GM23338 (cell line): ENCODE measurements around the gene UQCC5. TPM values are rescaled to one million over a fixed set of nuclear protein-coding genes. Genes with fewer than 3 reads are reported as not detected.

Source experiments
- ATAC-seq: fragments of 200-7000 bp; cut with Tn5 transposase; 3 replicates; pipeline ENCODE4 v1.9.1; 2020
- DNase-seq: peaks from one replicate; pipeline ENCODE4 v3.0.0-alpha.2; 2015; ENCODE audit warnings: low spot score
- H2AFZ ChIP-seq: fragments of 200-600 bp; sonication (generic); 2 replicates; pipeline ENCODE4 v1.8.0; 2016; ENCODE audit warnings: antibody characterized with exemption, mild to moderate bottlenecking, moderate library complexity
- H3F3A ChIP-seq: fragments of 200-600 bp; sonication (generic); replicated peaks from 2 replicates; pipeline ENCODE4 v1.8.0; 2017; ENCODE audit warnings: antibody characterized with exemption, mixed run types, low read depth
- H3K27ac ChIP-seq: fragments of 200-600 bp; sonication (generic); 2 replicates; pipeline ENCODE4 v1.6.1; 2016; ENCODE audit warnings: low read depth
- H3K27me3 ChIP-seq: fragments of 200-600 bp; sonication (generic); 2 replicates; pipeline ENCODE4 v1.8.0; 2016; ENCODE audit warnings: mild to moderate bottlenecking, mixed run types, moderate library complexity; ENCODE audit not compliant: insufficient read depth
- H3K36me3 ChIP-seq: fragments of 200-600 bp; sonication (generic); 2 replicates; pipeline ENCODE4 v1.8.0; 2016; ENCODE audit warnings: mild to moderate bottlenecking; ENCODE audit not compliant: insufficient read depth
- H3K4me1 ChIP-seq: fragments of 200-600 bp; sonication (generic); 2 replicates; pipeline ENCODE4 v1.8.0; 2016; ENCODE audit warnings: mild to moderate bottlenecking, moderate library complexity; ENCODE audit not compliant: insufficient read depth
- H3K4me2 ChIP-seq: fragments of 200-600 bp; sonication (generic); 2 replicates; pipeline ENCODE4 v1.7.1; 2017; ENCODE audit warnings: mixed run types
- H3K4me3 ChIP-seq: fragments of 200-600 bp; sonication (generic); 2 replicates; pipeline ENCODE4 v1.6.1; 2016; ENCODE audit warnings: mixed run types
- H3K79me2 ChIP-seq: fragments of 200-600 bp; sonication (generic); replicated peaks from 2 replicates; pipeline ENCODE4 v1.8.0; 2017; ENCODE audit warnings: mild to moderate bottlenecking; ENCODE audit not compliant: insufficient read depth
- H3K9me2 ChIP-seq: fragments of 200-600 bp; sonication (generic); 2 replicates; pipeline ENCODE4 v1.8.0; 2017; ENCODE audit not compliant: insufficient read depth
- H4K20me1 ChIP-seq: fragments of 200-600 bp; sonication (generic); replicated peaks from 2 replicates; pipeline ENCODE4 v1.8.0; 2017; ENCODE audit warnings: mild to moderate bottlenecking; ENCODE audit not compliant: insufficient read depth
- H3K27ac Mint-ChIP-seq: 2 replicates; pipeline ENCODE4 v1.8.0; 2020; ENCODE audit warnings: inconsistent platforms, mild to moderate bottlenecking, moderate library complexity, mixed read lengths
- H3K27me3 Mint-ChIP-seq: 3 replicates; pipeline ENCODE4 v1.8.0; 2022; ENCODE audit warnings: low read depth, mild to moderate bottlenecking, moderate library complexity, mixed read lengths, inconsistent platforms; ENCODE audit not compliant: insufficient read depth, poor library complexity
- H3K36me3 Mint-ChIP-seq: 3 replicates; pipeline ENCODE4 v1.8.0; 2021; ENCODE audit warnings: low read depth, mild to moderate bottlenecking, inconsistent platforms, moderate library complexity, mixed read lengths
- H3K4me1 Mint-ChIP-seq: 3 replicates; pipeline ENCODE4 v1.8.0; 2020; ENCODE audit warnings: mild to moderate bottlenecking, inconsistent platforms, mixed read lengths
- H3K4me3 Mint-ChIP-seq: 3 replicates; pipeline ENCODE4 v1.8.0; 2021; ENCODE audit warnings: moderate library complexity, mild to moderate bottlenecking, inconsistent platforms, mixed read lengths
- H3K9me3 Mint-ChIP-seq: 3 replicates; pipeline ENCODE4 v1.8.0; 2020; ENCODE audit warnings: moderate library complexity, mild to moderate bottlenecking, inconsistent platforms, mixed read lengths
- CREB1 ChIP-seq: fragments of 250-450 bp; sonication (Bioruptor Pico); IDR thresholded peaks from 2 replicates; pipeline ENCODE4 v1.5.0; 2020; ENCODE audit warnings: low read depth, mild to moderate bottlenecking, moderate library complexity
- JUNB ChIP-seq: IDR thresholded peaks from one replicate; pipeline ENCODE4 v1.6.1; 2016; ENCODE audit warnings: antibody characterized with exemption; ENCODE audit not compliant: unreplicated experiment
- NANOG ChIP-seq: IDR thresholded peaks from 2 replicates; pipeline ENCODE4 v1.6.1; 2016; ENCODE audit warnings: antibody characterized with exemption, borderline replicate concordance
- ZNF331 ChIP-seq: fragments of 250-450 bp; sonication (Bioruptor Pico); IDR thresholded peaks from 2 replicates; pipeline ENCODE4 v1.5.0; 2020; ENCODE audit warnings: low read depth, mild to moderate bottlenecking, moderate library complexity
- polyA plus RNA-seq: library from polyadenylated mRNA; unstranded; fragments of >200 nt; fragmentation: Nextera tagmentation; extraction: Ambion mirVana; gene quantifications from 2 replicates; pipeline ENCODE4 v1.2.1, GENCODE V29; 2016
- total RNA-seq: library from RNA; depleted of rRNA; stranded (reverse); fragments of >200 nt; shearing (Covaris generic); gene quantifications from 2 replicates; pipeline ENCODE4 v1.2.3, GENCODE V29; 2014
- TF ChIP-seq, protein P1 (sequence below): fragments of 250-450 bp; sonication (Bioruptor Pico); IDR thresholded peaks from 2 replicates; pipeline ENCODE4 v1.5.0; 2020; ENCODE audit warnings: mild to moderate bottlenecking, moderate library complexity
- TF ChIP-seq, protein P2 (sequence below): IDR thresholded peaks from one replicate; pipeline ENCODE4 v1.6.1; 2018; ENCODE audit warnings: antibody characterized with exemption; ENCODE audit not compliant: unreplicated experiment
- TF ChIP-seq, protein P3 (sequence below), 2 experiments: fragments of 200-600 bp in 1 of 2; sonication (generic) in 1 of 2; conservative IDR thresholded peaks; 2 replicates each; pipeline versions ENCODE4 v1.5.1 to v1.6.1; 2016 to 2017; ENCODE audit warnings: antibody characterized with exemption in 2 of 2, low read depth in 2 of 2, mild to moderate bottlenecking in 2 of 2, moderate library complexity in 1 of 2

UQCC5 gene
- total and polyA plus RNA-seq, 2 experiments from 2014 or later: 2.6 to 156 TPM

DNA sequence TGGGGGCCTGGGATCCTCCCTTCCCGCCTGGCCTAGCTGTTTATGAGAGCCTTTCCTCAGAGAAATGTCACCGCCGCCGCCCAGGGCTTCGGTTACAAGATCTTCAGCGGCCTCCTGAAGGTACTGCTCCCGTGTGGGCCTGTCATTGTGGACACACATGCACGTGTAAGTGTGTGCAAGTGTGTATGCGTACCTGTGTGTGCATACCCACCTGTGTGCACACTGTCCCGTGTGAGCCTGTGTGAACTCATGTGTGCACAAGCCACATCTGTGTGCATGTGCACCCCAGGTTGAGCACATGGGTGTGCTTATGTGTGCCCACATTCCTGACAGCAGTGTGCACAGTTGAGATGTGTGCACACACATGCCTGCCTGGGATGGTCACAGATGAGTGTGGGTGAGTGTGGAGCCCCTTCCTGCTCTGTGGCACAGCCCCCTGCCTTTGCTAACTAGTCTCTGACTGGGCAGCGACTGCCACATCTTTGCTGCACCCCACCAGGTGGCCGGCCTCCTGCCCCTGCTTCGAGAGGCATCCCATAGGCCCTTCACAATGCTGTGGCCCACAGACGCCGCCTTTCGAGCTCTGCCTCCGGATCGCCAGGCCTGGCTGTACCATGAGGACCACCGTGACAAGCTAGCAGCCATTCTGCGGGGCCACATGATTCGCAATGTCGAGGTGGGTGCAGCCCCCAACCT, 16.8 kb upstream of the UQCC5 start:
- H4K20me1 ChIP-seq: no peaks in the 10 kb centered on the region
- H3F3A ChIP-seq: 0 out of 2 replicates have a peak, but pooled peaks cover 2% of the 10 kb centered on the region
- H3K4me3 ChIP-seq: peak overlapping the region; percentile 58
- Mint-ChIP-seq H3K27me3 (peaks cover 17% of the 10 kb centered on the region), H3K27ac (no peak overlapping the region), H3K4me3 (peak overlapping the region; percentile 70), H3K9me3 (no peaks in the 10 kb centered on the region), H3K36me3 (peaks cover 9% of the 10 kb centered on the region), H3K4me1 (peaks cover 3% of the 10 kb centered on the region; the same call in 2 of the 3 replicates)
- TF ChIP-seq NANOG: no peak
- TF ChIP-seq JUNB: no peak
- TF ChIP-seq, protein P1, sequence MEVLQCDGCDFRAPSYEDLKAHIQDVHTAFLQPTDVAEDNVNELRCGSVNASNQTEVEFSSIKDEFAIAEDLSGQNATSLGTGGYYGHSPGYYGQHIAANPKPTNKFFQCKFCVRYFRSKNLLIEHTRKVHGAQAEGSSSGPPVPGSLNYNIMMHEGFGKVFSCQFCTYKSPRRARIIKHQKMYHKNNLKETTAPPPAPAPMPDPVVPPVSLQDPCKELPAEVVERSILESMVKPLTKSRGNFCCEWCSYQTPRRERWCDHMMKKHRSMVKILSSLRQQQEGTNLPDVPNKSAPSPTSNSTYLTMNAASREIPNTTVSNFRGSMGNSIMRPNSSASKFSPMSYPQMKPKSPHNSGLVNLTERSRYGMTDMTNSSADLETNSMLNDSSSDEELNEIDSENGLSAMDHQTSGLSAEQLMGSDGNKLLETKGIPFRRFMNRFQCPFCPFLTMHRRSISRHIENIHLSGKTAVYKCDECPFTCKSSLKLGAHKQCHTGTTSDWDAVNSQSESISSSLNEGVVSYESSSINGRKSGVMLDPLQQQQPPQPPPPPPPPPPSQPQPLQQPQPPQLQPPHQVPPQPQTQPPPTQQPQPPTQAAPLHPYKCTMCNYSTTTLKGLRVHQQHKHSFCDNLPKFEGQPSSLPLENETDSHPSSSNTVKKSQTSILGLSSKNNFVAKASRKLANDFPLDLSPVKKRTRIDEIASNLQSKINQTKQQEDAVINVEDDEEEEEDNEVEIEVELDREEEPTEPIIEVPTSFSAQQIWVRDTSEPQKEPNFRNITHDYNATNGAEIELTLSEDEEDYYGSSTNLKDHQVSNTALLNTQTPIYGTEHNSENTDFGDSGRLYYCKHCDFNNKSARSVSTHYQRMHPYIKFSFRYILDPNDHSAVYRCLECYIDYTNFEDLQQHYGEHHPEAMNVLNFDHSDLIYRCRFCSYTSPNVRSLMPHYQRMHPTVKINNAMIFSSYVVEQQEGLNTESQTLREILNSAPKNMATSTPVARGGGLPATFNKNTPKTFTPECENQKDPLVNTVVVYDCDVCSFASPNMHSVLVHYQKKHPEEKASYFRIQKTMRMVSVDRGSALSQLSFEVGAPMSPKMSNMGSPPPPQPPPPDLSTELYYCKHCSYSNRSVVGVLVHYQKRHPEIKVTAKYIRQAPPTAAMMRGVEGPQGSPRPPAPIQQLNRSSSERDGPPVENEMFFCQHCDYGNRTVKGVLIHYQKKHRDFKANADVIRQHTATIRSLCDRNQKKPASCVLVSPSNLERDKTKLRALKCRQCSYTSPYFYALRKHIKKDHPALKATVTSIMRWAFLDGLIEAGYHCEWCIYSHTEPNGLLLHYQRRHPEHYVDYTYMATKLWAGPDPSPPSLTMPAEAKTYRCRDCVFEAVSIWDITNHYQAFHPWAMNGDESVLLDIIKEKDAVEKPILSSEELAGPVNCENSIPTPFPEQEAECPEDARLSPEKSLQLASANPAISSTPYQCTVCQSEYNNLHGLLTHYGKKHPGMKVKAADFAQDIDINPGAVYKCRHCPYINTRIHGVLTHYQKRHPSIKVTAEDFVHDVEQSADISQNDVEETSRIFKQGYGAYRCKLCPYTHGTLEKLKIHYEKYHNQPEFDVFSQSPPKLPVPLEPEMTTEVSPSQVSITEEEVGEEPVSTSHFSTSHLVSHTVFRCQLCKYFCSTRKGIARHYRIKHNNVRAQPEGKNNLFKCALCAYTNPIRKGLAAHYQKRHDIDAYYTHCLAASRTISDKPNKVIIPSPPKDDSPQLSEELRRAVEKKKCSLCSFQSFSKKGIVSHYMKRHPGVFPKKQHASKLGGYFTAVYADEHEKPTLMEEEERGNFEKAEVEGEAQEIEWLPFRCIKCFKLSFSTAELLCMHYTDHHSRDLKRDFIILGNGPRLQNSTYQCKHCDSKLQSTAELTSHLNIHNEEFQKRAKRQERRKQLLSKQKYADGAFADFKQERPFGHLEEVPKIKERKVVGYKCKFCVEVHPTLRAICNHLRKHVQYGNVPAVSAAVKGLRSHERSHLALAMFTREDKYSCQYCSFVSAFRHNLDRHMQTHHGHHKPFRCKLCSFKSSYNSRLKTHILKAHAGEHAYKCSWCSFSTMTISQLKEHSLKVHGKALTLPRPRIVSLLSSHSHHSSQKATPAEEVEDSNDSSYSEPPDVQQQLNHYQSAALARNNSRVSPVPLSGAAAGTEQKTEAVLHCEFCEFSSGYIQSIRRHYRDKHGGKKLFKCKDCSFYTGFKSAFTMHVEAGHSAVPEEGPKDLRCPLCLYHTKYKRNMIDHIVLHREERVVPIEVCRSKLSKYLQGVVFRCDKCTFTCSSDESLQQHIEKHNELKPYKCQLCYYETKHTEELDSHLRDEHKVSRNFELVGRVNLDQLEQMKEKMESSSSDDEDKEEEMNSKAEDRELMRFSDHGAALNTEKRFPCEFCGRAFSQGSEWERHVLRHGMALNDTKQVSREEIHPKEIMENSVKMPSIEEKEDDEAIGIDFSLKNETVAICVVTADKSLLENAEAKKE (CRISPR knock-in tag): no peak
- no peak for TF ChIP-seq CREB1 (CRISPR knock-in tag)
- TF ChIP-seq, protein P2, sequence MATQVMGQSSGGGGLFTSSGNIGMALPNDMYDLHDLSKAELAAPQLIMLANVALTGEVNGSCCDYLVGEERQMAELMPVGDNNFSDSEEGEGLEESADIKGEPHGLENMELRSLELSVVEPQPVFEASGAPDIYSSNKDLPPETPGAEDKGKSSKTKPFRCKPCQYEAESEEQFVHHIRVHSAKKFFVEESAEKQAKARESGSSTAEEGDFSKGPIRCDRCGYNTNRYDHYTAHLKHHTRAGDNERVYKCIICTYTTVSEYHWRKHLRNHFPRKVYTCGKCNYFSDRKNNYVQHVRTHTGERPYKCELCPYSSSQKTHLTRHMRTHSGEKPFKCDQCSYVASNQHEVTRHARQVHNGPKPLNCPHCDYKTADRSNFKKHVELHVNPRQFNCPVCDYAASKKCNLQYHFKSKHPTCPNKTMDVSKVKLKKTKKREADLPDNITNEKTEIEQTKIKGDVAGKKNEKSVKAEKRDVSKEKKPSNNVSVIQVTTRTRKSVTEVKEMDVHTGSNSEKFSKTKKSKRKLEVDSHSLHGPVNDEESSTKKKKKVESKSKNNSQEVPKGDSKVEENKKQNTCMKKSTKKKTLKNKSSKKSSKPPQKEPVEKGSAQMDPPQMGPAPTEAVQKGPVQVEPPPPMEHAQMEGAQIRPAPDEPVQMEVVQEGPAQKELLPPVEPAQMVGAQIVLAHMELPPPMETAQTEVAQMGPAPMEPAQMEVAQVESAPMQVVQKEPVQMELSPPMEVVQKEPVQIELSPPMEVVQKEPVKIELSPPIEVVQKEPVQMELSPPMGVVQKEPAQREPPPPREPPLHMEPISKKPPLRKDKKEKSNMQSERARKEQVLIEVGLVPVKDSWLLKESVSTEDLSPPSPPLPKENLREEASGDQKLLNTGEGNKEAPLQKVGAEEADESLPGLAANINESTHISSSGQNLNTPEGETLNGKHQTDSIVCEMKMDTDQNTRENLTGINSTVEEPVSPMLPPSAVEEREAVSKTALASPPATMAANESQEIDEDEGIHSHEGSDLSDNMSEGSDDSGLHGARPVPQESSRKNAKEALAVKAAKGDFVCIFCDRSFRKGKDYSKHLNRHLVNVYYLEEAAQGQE: no peak
- TF ChIP-seq, protein P3, sequence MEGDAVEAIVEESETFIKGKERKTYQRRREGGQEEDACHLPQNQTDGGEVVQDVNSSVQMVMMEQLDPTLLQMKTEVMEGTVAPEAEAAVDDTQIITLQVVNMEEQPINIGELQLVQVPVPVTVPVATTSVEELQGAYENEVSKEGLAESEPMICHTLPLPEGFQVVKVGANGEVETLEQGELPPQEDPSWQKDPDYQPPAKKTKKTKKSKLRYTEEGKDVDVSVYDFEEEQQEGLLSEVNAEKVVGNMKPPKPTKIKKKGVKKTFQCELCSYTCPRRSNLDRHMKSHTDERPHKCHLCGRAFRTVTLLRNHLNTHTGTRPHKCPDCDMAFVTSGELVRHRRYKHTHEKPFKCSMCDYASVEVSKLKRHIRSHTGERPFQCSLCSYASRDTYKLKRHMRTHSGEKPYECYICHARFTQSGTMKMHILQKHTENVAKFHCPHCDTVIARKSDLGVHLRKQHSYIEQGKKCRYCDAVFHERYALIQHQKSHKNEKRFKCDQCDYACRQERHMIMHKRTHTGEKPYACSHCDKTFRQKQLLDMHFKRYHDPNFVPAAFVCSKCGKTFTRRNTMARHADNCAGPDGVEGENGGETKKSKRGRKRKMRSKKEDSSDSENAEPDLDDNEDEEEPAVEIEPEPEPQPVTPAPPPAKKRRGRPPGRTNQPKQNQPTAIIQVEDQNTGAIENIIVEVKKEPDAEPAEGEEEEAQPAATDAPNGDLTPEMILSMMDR (conservative IDR thresholded peaks at IDR 0.05; ENCODE audit: low read depth in 2 of 2): no peak
- no peak for TF ChIP-seq ZNF331
- H3K27ac ChIP-seq: no peak overlapping the region
- peak overlapping the region; percentile 88; the same call in 1 of the 2 replicates for H2AFZ ChIP-seq
- H3K4me2 ChIP-seq: peak overlapping the region; percentile 81; the same call in 1 of the 2 replicates
- DNase-seq (no peak), ATAC-seq (no peak)
- H3K36me3 ChIP-seq: no peaks in the 10 kb centered on the region
- no peaks in the 10 kb centered on the region for H3K4me1 ChIP-seq
- H3K9me2 ChIP-seq: no peaks in the 10 kb centered on the region
- no peaks in the 10 kb centered on the region for H3K79me2 ChIP-seq
- no peaks in the 10 kb centered on the region for H3K27me3 ChIP-seq
